PC-3 (cell line): ENCODE measurements around the gene LHX2. TPM values are rescaled to one million over a fixed set of nuclear protein-coding genes. Genes with fewer than 3 reads are reported as not detected.

Source experiments
- ATAC-seq: fragments of 200-7000 bp; cut with Tn5 transposase; 2 replicates; pipeline ENCODE4 v1.9.1; 2020; ENCODE audit warnings: mild to moderate bottlenecking, moderate library complexity
- BruUV-seq: library from RNA; stranded (reverse); fragments of 400-500 nt; replicated peaks from 2 replicates; lab custom pipeline; 2021; lab: Mats Ljungman, UMichigan
- CTCF ChIA-PET: fragments of 300-600 bp; sonication (Branson Sonifier 250); formaldehyde crosslinking; loops from one replicate; lab custom pipeline; 2022; ENCODE audit warnings: antibody characterized with exemption; lab: Charles Lee
- POLR2A ChIA-PET: fragments of 300-600 bp; sonication (Branson Sonifier 250); formaldehyde crosslinking; loops from one replicate; lab custom pipeline; 2022; ENCODE audit warnings: antibody characterized with exemption; ENCODE audit not compliant: unreplicated experiment; lab: Charles Lee
- DNase-seq: peaks from one replicate; pipeline ENCODE4 v3.0.0-alpha.2; 2015
- H2AFZ ChIP-seq: fragments of 300-600 bp; sonication (generic); 2 replicates; pipeline ENCODE4 v1.6.0; 2016; ENCODE audit warnings: antibody characterized with exemption, low read length
- H3F3A ChIP-seq: fragments of 300-600 bp; sonication (generic); one replicate; pipeline ENCODE4 v1.6.0; 2017; ENCODE audit warnings: antibody characterized with exemption, low read length, control low read depth, mild to moderate bottlenecking; ENCODE audit not compliant: unreplicated experiment
- H3K27ac ChIP-seq: fragments of 300-600 bp; sonication (generic); 2 replicates; pipeline ENCODE4 v1.5.1; 2016; ENCODE audit warnings: mild to moderate bottlenecking, low read length
- H3K27me3 ChIP-seq: fragments of 300-600 bp; sonication (generic); 2 replicates; pipeline ENCODE4 v1.6.1; 2016; ENCODE audit warnings: low read length, mixed read lengths
- H3K36me3 ChIP-seq: fragments of 300-600 bp; sonication (generic); 2 replicates; pipeline ENCODE4 v1.6.1; 2016; ENCODE audit warnings: low read depth, mixed run types, low read length, mixed read lengths
- H3K4me1 ChIP-seq: fragments of 300-600 bp; sonication (generic); 2 replicates; pipeline ENCODE4 v1.5.1; 2016; ENCODE audit warnings: low read length; ENCODE audit not compliant: insufficient read depth
- H3K4me2 ChIP-seq: fragments of 300-600 bp; sonication (generic); 2 replicates; pipeline ENCODE4 v1.6.0; 2016; ENCODE audit warnings: low read length
- H3K4me3 ChIP-seq: fragments of 300-600 bp; sonication (generic); 2 replicates; pipeline ENCODE4 v1.5.1; 2016; ENCODE audit warnings: mild to moderate bottlenecking, low read length, mixed read lengths
- H3K79me2 ChIP-seq: fragments of 300-600 bp; sonication (generic); 2 replicates; pipeline ENCODE4 v1.6.1; 2017; ENCODE audit warnings: low read length, mixed read lengths
- H3K9ac ChIP-seq: fragments of 300-600 bp; sonication (generic); 2 replicates; pipeline ENCODE4 v1.6.0; 2016; ENCODE audit warnings: mild to moderate bottlenecking, low read length
- H3K9me2 ChIP-seq: fragments of 300-600 bp; sonication (generic); replicated peaks from 2 replicates; pipeline ENCODE4 v1.6.1; 2016; ENCODE audit warnings: mixed run types, low read length, mixed read lengths
- H3K9me3 ChIP-seq: fragments of 300-600 bp; sonication (generic); 2 replicates; pipeline ENCODE4 v1.6.1; 2016; ENCODE audit warnings: low read length, mixed read lengths
- H4K20me1 ChIP-seq: fragments of 300-600 bp; sonication (generic); 2 replicates; pipeline ENCODE4 v1.6.1; 2016; ENCODE audit warnings: low read length, mixed read lengths
- EZH2 ChIP-seq: fragments of 300-600 bp; sonication (generic); IDR thresholded peaks from one replicate; pipeline ENCODE4 v1.6.1; 2017; ENCODE audit warnings: antibody characterized with exemption, mild to moderate bottlenecking, low read length; ENCODE audit not compliant: unreplicated experiment
- EZH2phosphoT487 ChIP-seq: fragments of 300-600 bp; sonication (generic); IDR thresholded peaks from 2 replicates; pipeline ENCODE4 v1.6.1; 2018; ENCODE audit warnings: mild to moderate bottlenecking, antibody characterized with exemption, low read length, borderline replicate concordance
- intact Hi-C: fragments of 100-400 bp; cut with micrococcal nuclease; formaldehyde crosslinking; loops from 2 replicates; pipeline ENCODE4 v1.9.0; 2023
- total RNA-seq: library from RNA; depleted of rRNA; stranded (reverse); fragments of >200 nt; gene quantifications from 2 replicates; pipeline ENCODE4 v1.2.3, GENCODE V29; 2014
- TF ChIP-seq, protein P1 (sequence below): fragments of 300-600 bp; sonication (generic); conservative IDR thresholded peaks from 2 replicates; pipeline ENCODE4 v1.5.1; 2017; ENCODE audit warnings: antibody characterized with exemption, low read depth, mild to moderate bottlenecking, low read length

LHX2 gene
- total RNA-seq, 1 experiment from 2014 or later, result 1.1 TPM

DNA sequence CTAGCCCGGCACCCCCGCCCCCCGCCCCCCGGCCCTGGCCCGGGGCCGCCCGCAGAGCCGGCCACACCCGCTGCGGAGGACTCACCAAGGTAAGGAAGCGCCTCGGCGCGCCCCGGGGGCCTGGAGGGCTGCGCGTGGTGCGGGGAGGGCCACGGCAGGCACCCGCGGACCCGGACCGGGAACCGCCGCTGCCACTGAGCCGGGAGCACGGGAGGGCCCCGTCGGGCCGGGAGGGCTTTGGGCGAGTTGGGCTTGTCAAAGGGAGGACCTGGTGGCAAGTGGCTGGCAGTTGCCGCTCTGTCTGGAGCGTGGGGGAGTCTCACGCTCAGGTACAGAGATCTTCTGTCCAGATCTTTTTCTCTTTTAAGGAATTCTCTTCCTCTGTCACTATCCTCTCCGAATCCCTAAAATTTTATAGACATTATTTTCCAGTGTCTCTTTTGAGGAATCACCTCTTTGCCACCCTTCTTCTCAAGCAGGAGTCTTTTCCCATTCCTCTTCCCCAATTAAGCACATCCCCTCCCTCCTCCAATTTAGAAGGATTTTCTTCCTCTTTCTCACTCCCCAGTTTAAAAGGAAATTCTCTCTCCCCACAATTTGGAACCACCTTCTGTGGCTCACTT, 11.3 kb upstream of the LHX2 start:
- no peak overlapping the region for H3K27ac ChIP-seq
- CTCF ChIA-PET, result interaction anchor here (0.6 kb wide), 1 partner anchor 276 kb away, joined by 10 read pairs; no protein-coding TSS in a partner anchor
- POLR2A ChIA-PET, result no interaction called here
- H3K9ac ChIP-seq, result no peak overlapping the region
- ATAC-seq (peak; percentile 40), DNase-seq (no peak)
- H3K9me3 ChIP-seq, result no peaks in the 10 kb centered on the region
- no peaks in the 10 kb centered on the region for H3F3A ChIP-seq
- no peak overlapping the region for H3K4me2 ChIP-seq
- H2AFZ ChIP-seq, result no peak overlapping the region
- H3K9me2 ChIP-seq, result no peaks in the 10 kb centered on the region
- intact Hi-C loops, result loop anchor here (10.0 kb wide), 1 partner anchor 65 kb away; the partner anchor contains the start of gene DENND1A
- TF ChIP-seq, protein P1, sequence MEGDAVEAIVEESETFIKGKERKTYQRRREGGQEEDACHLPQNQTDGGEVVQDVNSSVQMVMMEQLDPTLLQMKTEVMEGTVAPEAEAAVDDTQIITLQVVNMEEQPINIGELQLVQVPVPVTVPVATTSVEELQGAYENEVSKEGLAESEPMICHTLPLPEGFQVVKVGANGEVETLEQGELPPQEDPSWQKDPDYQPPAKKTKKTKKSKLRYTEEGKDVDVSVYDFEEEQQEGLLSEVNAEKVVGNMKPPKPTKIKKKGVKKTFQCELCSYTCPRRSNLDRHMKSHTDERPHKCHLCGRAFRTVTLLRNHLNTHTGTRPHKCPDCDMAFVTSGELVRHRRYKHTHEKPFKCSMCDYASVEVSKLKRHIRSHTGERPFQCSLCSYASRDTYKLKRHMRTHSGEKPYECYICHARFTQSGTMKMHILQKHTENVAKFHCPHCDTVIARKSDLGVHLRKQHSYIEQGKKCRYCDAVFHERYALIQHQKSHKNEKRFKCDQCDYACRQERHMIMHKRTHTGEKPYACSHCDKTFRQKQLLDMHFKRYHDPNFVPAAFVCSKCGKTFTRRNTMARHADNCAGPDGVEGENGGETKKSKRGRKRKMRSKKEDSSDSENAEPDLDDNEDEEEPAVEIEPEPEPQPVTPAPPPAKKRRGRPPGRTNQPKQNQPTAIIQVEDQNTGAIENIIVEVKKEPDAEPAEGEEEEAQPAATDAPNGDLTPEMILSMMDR, result no peak
- peak; percentile 44 for TF ChIP-seq EZH2
- H4K20me1 ChIP-seq, result no peaks in the 10 kb centered on the region
- H3K79me2 ChIP-seq, result no peaks in the 10 kb centered on the region
- H3K4me1 ChIP-seq, result no peaks in the 10 kb centered on the region
- BruUV-seq, result no TSS peak
- H3K4me3 ChIP-seq, result no peak overlapping the region
- H3K27me3 ChIP-seq, result peaks cover 92% of the 10 kb centered on the region
- no peaks in the 10 kb centered on the region for H3K36me3 ChIP-seq

DNA sequence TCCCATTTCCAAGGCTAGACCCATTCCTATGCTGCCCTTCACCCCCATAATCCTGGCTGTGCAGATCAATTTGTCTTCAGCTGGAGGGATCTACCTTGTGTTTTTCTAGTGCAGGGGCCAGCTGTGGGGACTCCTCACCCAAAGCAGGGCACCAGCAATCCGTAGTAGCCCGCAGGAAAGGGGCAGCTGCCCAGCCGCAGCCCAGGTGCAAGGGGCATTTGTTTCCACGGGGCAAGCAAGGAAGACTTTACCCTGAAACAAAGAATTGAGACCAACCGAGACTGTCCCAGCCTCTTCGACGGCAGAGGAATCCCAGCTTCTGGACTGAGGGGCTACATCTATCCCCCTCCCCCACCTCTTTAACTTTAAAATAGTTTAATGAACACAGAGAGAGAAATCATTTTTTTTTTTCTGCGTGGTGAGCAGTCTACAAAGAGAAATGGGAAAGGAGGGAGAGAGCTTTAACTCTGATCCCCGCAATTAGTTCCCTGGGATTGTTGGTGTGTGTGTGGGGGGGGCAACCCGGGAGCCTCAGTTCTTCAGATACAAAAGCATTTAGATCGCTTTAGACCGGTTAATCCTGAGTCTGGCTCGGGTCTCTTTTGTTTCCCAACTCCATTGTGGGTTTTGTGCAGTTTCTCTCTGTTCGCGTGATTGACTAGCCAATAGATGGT, 10.6 kb upstream of the LHX2 start:
- Histone ChIP-seq H3K9me3 (no peaks in the 10 kb centered on the region), H3K79me2 (no peaks in the 10 kb centered on the region), H3K4me3 (no peak overlapping the region), H3F3A (no peaks in the 10 kb centered on the region), H3K9me2 (no peaks in the 10 kb centered on the region), H3K4me1 (no peaks in the 10 kb centered on the region), H3K9ac (no peak overlapping the region), H2AFZ (no peak overlapping the region), H3K27ac (no peak overlapping the region), H3K27me3 (peaks cover 93% of the 10 kb centered on the region), H3K36me3 (no peaks in the 10 kb centered on the region), H3K4me2 (no peak overlapping the region), H4K20me1 (no peaks in the 10 kb centered on the region)
- no peak for DNase-seq
- ChIA-PET CTCF (interaction anchor here (0.6 kb wide), 2 partner anchors 276 to 455 kb away, joined by 4 to 10 read pairs; no protein-coding TSS in a partner anchor), POLR2A (no interaction called here)
- no peak for ATAC-seq
- intact Hi-C loops, result loop anchor here (10.0 kb wide), 1 partner anchor 66 kb away; the partner anchor contains the start of gene DENND1A
- TF ChIP-seq, protein P1, result no peak
- TF ChIP-seq EZH2 (no peak), EZH2phosphoT487 (no peak)
- BruUV-seq, result no TSS peak

DNA sequence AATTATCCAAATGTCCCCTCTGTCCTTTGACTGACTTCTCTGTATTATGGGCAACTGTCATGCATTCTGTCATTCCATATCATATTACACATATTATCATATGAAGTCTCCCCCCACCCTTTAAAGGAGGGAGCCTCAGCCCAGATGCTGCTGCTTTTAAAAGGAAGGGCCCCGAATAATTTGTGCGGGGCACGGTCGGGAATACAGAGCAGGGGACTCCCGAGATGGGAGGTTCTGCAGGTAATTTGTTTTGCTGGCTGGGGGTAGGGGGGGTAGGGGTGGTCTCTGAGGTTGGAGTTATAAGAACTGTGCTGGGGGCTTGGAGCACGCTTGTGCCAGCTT, 10.1 kb upstream of the LHX2 start:
- no peaks in the 10 kb centered on the region for H4K20me1 ChIP-seq
- H3K36me3 ChIP-seq, result no peaks in the 10 kb centered on the region
- H3K9me3 ChIP-seq, result no peaks in the 10 kb centered on the region
- no peaks in the 10 kb centered on the region for H3F3A ChIP-seq
- H3K4me1 ChIP-seq, result no peaks in the 10 kb centered on the region
- no peak overlapping the region for H3K27ac ChIP-seq
- no peak overlapping the region for H2AFZ ChIP-seq
- no peak overlapping the region for H3K9ac ChIP-seq
- no peak overlapping the region for H3K4me3 ChIP-seq
- H3K79me2 ChIP-seq, result no peaks in the 10 kb centered on the region
- DNase-seq (no peak), ATAC-seq (no peak)
- H3K27me3 ChIP-seq, result peaks cover 93% of the 10 kb centered on the region
- intact Hi-C loops, result loop anchor here (10.0 kb wide), 1 partner anchor 67 kb away; the partner anchor contains the start of gene DENND1A
- TF ChIP-seq, protein P1, result no peak
- ChIA-PET POLR2A (no interaction called here), CTCF (interaction anchor here (0.6 kb wide), 1 partner anchor 456 kb away, joined by 4 read pairs; no protein-coding TSS in a partner anchor)
- BruUV-seq, result no TSS peak
- no peaks in the 10 kb centered on the region for H3K9me2 ChIP-seq
- no peak overlapping the region for H3K4me2 ChIP-seq
